ENCODE data around the gene RNASE8. TPM values are rescaled to one million over a fixed set of nuclear protein-coding genes. Genes with fewer than 3 reads are reported as not detected.

The RNASE8 gene
- total and polyA plus RNA-seq, 2 of the 4 experiments (the other 2 are of a cell fraction), result not detected

GRCh38 chr14:21068521-21069387 is 11.1 kb downstream of the RNASE8 start:
- 0 out of 2 replicates have a peak, but pooled peaks have one; percentile 5 for ATAC-seq (ENCODE audit: low read depth)
- Histone ChIP-seq H3K9me1 (ENCODE audit: insufficient read depth, low read length) (peaks cover 10% of the 10 kb centered on the region), H3K23ac (ENCODE audit: low read depth, low read length) (peak overlapping the region; percentile 64; the same call in 1 of the 2 replicates), H3K27ac (ENCODE audit: insufficient read depth, low read length) (peak overlapping the region; percentile 91), H3K4me3 (ENCODE audit: insufficient read depth, low read depth, low read length) (peak overlapping the region; percentile 68), H3K4ac (ENCODE audit: low read depth, low read length) (peak overlapping the region; percentile 85), H2AFZ (replicated peaks; ENCODE audit: low read length, poor library complexity) (peak overlapping the region; percentile 99), H3K79me1 (ENCODE audit: low read depth in 1 of 2, low read length in 2 of 2) (peaks cover 10 to 34% of the 10 kb centered on the region in 2 experiments), H2BK120ac (ENCODE audit: low read depth, low read length) (peak overlapping the region; percentile 26; the same call in 1 of the 2 replicates), H2BK20ac (ENCODE audit: low read depth, low read length) (no peak overlapping the region), H4K91ac (ENCODE audit: insufficient read depth, low read depth, low read length) (peak overlapping the region; percentile 72), H2AK5ac (ENCODE audit: low read depth, low read length) (peak overlapping the region; percentile 53), H3K36me3 (ENCODE audit: control insufficient read depth, insufficient read depth, low read length) (peaks cover 8% of the 10 kb centered on the region), H4K8ac (ENCODE audit: low read depth in 2 of 2, low read length in 2 of 2) (peak overlapping the region; percentile 43 to 50; a peak in 2 of 4 replicates), H3K27me3 (ENCODE audit: control insufficient read depth, insufficient read depth, low read length) (no peaks in the 10 kb centered on the region), H2AK9ac (replicated peaks; ENCODE audit: low read depth, low read length, poor library complexity) (peak overlapping the region; percentile 90), H3K14ac (replicated peaks; ENCODE audit: low read depth, low read length) (peak overlapping the region; percentile 77; the same call in 1 of the 2 replicates), H3K4me2 (ENCODE audit: low read depth, low read length) (peak overlapping the region; percentile 86), H3K9me3 (ENCODE audit: control insufficient read depth, insufficient read depth, low read length) (no peaks in the 10 kb centered on the region), H3K9ac (ENCODE audit: low read depth, low read length) (peak overlapping the region; percentile 81), H3K4me1 (ENCODE audit: control insufficient read depth, insufficient read depth, low read length) (peaks cover 22% of the 10 kb centered on the region), H4K20me1 (ENCODE audit: insufficient read depth, low read length) (peaks cover 10% of the 10 kb centered on the region), H3K18ac (ENCODE audit: low read depth, low read length) (no peak overlapping the region; the same call in 1 of the 2 replicates), H3K56ac (ENCODE audit: extremely low read depth, insufficient read depth, low read length) (peak overlapping the region; percentile 47; the same call in 1 of the 2 replicates), H4K5ac (ENCODE audit: low read depth, low read length) (peak overlapping the region; percentile 66), H2BK15ac (ENCODE audit: low read depth, low read length) (no peak overlapping the region), H2BK5ac (ENCODE audit: low read depth, low read length, poor library complexity, severe bottlenecking) (no peak overlapping the region)
- TF ChIP-seq NFE2L2 (IDR thresholded peaks at IDR 0.05; ENCODE audit: low read depth, low read length) (0 out of 2 replicates have a peak, but pooled peaks have one; percentile 7), POLR2A (IDR thresholded peaks at IDR 0.05; ENCODE audit: low read depth, low read length) (no peak), RAD21 (IDR thresholded peaks at IDR 0.05; ENCODE audit: low read length) (peak; percentile 81), SMC3 (IDR thresholded peaks at IDR 0.05; ENCODE audit: low read depth, low read length) (peak; percentile 81)
- TF ChIP-seq, protein P1, sequence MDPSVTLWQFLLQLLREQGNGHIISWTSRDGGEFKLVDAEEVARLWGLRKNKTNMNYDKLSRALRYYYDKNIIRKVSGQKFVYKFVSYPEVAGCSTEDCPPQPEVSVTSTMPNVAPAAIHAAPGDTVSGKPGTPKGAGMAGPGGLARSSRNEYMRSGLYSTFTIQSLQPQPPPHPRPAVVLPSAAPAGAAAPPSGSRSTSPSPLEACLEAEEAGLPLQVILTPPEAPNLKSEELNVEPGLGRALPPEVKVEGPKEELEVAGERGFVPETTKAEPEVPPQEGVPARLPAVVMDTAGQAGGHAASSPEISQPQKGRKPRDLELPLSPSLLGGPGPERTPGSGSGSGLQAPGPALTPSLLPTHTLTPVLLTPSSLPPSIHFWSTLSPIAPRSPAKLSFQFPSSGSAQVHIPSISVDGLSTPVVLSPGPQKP (IDR thresholded peaks at IDR 0.05; ENCODE audit: borderline replicate concordance, low read depth, low read length), result no peak
- TF ChIP-seq, protein P2, sequence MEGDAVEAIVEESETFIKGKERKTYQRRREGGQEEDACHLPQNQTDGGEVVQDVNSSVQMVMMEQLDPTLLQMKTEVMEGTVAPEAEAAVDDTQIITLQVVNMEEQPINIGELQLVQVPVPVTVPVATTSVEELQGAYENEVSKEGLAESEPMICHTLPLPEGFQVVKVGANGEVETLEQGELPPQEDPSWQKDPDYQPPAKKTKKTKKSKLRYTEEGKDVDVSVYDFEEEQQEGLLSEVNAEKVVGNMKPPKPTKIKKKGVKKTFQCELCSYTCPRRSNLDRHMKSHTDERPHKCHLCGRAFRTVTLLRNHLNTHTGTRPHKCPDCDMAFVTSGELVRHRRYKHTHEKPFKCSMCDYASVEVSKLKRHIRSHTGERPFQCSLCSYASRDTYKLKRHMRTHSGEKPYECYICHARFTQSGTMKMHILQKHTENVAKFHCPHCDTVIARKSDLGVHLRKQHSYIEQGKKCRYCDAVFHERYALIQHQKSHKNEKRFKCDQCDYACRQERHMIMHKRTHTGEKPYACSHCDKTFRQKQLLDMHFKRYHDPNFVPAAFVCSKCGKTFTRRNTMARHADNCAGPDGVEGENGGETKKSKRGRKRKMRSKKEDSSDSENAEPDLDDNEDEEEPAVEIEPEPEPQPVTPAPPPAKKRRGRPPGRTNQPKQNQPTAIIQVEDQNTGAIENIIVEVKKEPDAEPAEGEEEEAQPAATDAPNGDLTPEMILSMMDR (conservative IDR thresholded peaks at IDR 0.05; ENCODE audit: low read depth, low read length), result peak; percentile 75
- ChIA-PET POLR2A (ENCODE audit: unreplicated experiment) (no interaction called here), CTCF (interaction anchor here (1.0 to 2.8 kb wide), 10 partner anchors 15 to 54 kb away, joined by 4 to 23 read pairs (median 10); no protein-coding TSS in a partner anchor)
- in situ Hi-C loops (cut with MboI; ENCODE audit: low sequenced_read_pairs) (no loop called here), dilution Hi-C loops (cut with HindIII; ENCODE audit: low sequenced_read_pairs, unreplicated experiment) (no loop called here), intact Hi-C loops (cut with micrococcal nuclease) (loop anchor here (1.0 to 2.0 kb wide), 2 partner anchors 36 to 68 kb away; no protein-coding TSS in a partner anchor)
- WGBS, 2 experiments (ENCODE audit: extremely low coverage in 2 of 2, insufficient read length in 1 of 2), result 2% methylated on average over 8 of the region's 45 CpGs; no CpG with 5 or more reads in 1 of the 2 experiments
- no TSS peak for BruUV-seq (replicated peaks)
- peak; percentile 52 for DNase-seq
